HEK293T (cell line): Measurements from ENCODE around the gene NFYC.

Experiments
- BHLHE40 ChIP-seq: fragments of 450-650 bp; IDR thresholded peaks from 2 replicates; pipeline ENCODE4 v1.6.1; 2016; ENCODE audit warnings: mild to moderate bottlenecking, moderate library complexity, borderline replicate concordance
- ELF4 ChIP-seq: fragments of 450-650 bp; IDR thresholded peaks from 2 replicates; pipeline ENCODE4 v1.6.1; 2017; ENCODE audit warnings: antibody characterized with exemption
- FOXM1 ChIP-seq: fragments of 450-650 bp; IDR thresholded peaks from 2 replicates; pipeline ENCODE4 v1.6.1; 2017; ENCODE audit warnings: mild to moderate bottlenecking, borderline replicate concordance
- SP1 ChIP-seq: fragments of 450-650 bp; IDR thresholded peaks from 2 replicates; pipeline ENCODE4 v1.6.1; 2017
- TARDBP ChIP-seq: fragments of 450-650 bp; IDR thresholded peaks from 2 replicates; pipeline ENCODE4 v1.6.1; 2016

DNA sequence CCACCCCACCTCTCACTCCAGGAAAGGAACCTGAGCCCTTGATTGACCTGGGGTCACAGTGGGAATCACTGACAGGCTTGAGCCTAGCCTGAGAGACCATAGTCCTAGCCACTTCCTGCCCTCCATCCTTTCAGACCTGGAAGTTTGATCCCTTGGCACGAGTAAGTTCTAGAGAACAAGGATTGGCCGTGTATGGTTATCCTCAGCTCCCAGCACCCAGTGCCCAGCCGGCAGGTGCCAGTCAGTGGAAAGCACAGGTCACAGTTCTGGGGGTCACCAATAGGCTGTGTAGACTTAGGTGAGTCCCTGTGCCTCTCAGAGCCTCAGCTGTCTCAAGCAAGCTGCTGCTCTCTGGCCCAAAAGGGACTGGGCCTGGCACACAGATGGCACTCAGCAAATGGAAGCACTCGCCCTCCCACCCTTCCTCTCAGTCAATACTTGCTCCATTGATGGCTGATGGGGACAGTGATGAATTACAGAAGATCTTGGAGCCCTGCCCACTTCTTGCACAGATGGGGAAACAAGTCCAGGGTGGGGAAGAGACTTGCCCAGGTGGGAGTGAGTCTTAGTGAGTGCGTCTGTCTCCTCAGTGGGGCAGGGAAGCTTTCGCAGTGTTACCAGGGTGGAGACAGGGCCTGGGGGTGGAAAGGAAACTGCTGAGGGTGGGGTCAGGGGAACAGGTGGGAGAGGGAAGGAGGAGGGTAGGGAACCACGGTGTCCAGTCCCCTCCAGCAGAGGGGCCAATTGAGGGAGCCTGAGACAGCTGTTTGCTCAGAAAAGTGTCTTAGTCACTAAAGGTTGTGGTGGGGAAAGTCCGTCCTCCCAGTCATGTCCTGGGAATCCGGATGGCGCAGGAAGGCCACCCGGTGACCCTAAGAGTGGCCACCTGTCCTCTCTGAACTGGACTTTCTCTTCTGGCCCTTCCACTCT lies 89.4 kb downstream of the NFYC start:
- TF ChIP-seq FOXM1 (no peak), ELF4 (no peak), TARDBP (no peak), BHLHE40 (no peak), SP1 (no peak)
